Activated B cell treated with CpG ODN at 0.5 μM for 24 hours (primary cell): ENCODE measurements around the gene TRIM29. TPM values are rescaled to one million over a fixed set of nuclear protein-coding genes. Genes with fewer than 3 reads are reported as not detected.

Source experiments
- ATAC-seq: fragments of 200-7000 bp; cut with Tn5 transposase; one replicate; pipeline ENCODE4 v1.10.0; 2021; ENCODE audit warnings: low read depth, mild to moderate bottlenecking, moderate library complexity
- CTCF ChIA-PET: fragments of 350-600 bp; sonication (Branson Sonifier 250); formaldehyde crosslinking; loops from one replicate; lab custom pipeline; 2021; ENCODE audit warnings: antibody characterized with exemption; lab: Charles Lee
- POLR2A ChIA-PET: fragments of 350-600 bp; sonication (Branson Sonifier 250); formaldehyde crosslinking; loops from one replicate; lab custom pipeline; 2021; ENCODE audit warnings: antibody characterized with exemption; lab: Charles Lee
- DNase-seq: peaks from one replicate; pipeline ENCODE4 v3.0.0; 2022
- H3K27ac Mint-ChIP-seq: one replicate; pipeline ENCODE4 v1.8.0; 2020; ENCODE audit warnings: mixed read lengths
- H3K27me3 Mint-ChIP-seq: one replicate; pipeline ENCODE4 v1.8.0; 2021; ENCODE audit warnings: mixed read lengths
- H3K36me3 Mint-ChIP-seq: one replicate; pipeline ENCODE4 v1.8.0; 2021; ENCODE audit warnings: low read depth, mixed read lengths
- H3K4me1 Mint-ChIP-seq: one replicate; pipeline ENCODE4 v1.8.0; 2021; ENCODE audit warnings: mixed read lengths
- H3K4me3 Mint-ChIP-seq: one replicate; pipeline ENCODE4 v1.8.0; 2020; ENCODE audit warnings: mild to moderate bottlenecking, mixed read lengths
- H3K9me3 Mint-ChIP-seq: one replicate; pipeline ENCODE4 v1.8.0; 2020; ENCODE audit warnings: mixed read lengths
- CTCF ChIP-seq: fragments of 200-600 bp; IDR thresholded peaks from one replicate; pipeline ENCODE4 v1.8.0; 2022; ENCODE audit warnings: antibody characterized with exemption, mild to moderate bottlenecking
- intact Hi-C: fragments of 100-400 bp; cut with micrococcal nuclease; formaldehyde crosslinking; loops from one replicate; pipeline ENCODE4 v1.15.1; 2024
- total RNA-seq: library from RNA; stranded (reverse); gene quantifications from 2 replicates; pipeline ENCODE4 v1.2.3, GENCODE V29; 2022

The TRIM29 gene
- total RNA-seq, 1 donor from 2014 or later: not detected

DNA sequence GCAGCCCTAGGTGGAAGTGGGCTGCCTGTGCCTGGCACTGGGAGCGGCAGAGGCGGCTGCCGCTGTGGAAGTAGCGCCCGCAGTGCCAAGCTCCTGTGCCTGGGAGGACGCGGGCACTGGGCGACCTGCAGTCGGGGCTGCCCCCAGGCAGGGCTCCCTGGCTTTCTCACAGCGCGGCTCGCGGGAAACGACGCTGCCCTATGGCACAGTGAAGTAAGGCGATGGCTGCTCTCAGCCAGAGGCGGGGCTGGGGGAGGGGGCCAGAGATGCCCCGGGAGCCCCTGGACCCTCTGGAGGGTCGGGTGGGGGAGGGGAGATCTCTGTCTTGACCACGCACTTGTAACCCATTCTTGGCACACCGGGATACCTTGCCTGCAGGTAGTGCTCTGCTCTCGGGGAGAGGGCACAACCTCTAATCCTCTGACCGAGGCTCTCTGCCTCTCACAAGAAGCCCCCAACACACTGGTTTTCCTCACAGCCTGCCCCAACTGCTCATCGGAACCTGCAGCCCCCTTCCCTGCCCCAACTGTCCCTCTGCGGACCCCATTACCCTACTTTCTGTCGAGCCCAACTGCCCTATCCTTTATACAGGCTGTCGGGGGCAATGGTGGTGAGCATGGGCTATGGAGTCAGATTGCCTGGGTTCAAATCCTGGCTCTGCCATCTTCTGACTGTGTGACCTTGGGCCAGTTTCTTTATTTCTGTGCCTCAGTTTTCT lies 32.2 kb upstream of the TRIM29 start:
- ATAC-seq: no peak
- H3K9me3 Mint-ChIP-seq: peaks cover 15% of the 10 kb centered on the region
- H3K4me1 Mint-ChIP-seq: peaks cover 12% of the 10 kb centered on the region
- H3K27me3 Mint-ChIP-seq: peaks cover 79% of the 10 kb centered on the region
- ChIA-PET POLR2A (no interaction called here), CTCF (interaction anchor here (1.8 kb wide), 1 partner anchor 133 kb away, joined by 5 read pairs; no protein-coding TSS in a partner anchor)
- no peak overlapping the region for H3K4me3 Mint-ChIP-seq
- intact Hi-C loops: loop anchor here (2.0 kb wide), 1 partner anchor 503 kb away; no protein-coding TSS in a partner anchor
- no peak for DNase-seq
- no peak overlapping the region for H3K27ac Mint-ChIP-seq
- H3K36me3 Mint-ChIP-seq: no peaks in the 10 kb centered on the region
- no peak for TF ChIP-seq CTCF

GRCh38 chr11:120168960-120169681 lies 31.2 kb upstream of the TRIM29 start:
- intact Hi-C loops: loop anchor here (2.0 kb wide), 1 partner anchor 502 kb away; no protein-coding TSS in a partner anchor
- Mint-ChIP-seq H3K27me3 (peaks cover 81% of the 10 kb centered on the region), H3K36me3 (peaks cover 2% of the 10 kb centered on the region), H3K4me3 (peak overlapping the region; percentile 53), H3K4me1 (peaks cover 12% of the 10 kb centered on the region), H3K9me3 (peaks cover 20% of the 10 kb centered on the region), H3K27ac (no peak overlapping the region)
- ChIA-PET POLR2A (no interaction called here), CTCF (interaction anchor here (1.8 kb wide), 1 partner anchor 134 kb away, joined by 5 read pairs; no protein-coding TSS in a partner anchor)
- TF ChIP-seq CTCF: no peak
- DNase-seq (peak; percentile 42), ATAC-seq (peak; percentile 65)

GRCh38 chr11:120168108-120168959 lies 30.4 kb upstream of the TRIM29 start:
- H3K27ac Mint-ChIP-seq: no peak overlapping the region

DNA sequence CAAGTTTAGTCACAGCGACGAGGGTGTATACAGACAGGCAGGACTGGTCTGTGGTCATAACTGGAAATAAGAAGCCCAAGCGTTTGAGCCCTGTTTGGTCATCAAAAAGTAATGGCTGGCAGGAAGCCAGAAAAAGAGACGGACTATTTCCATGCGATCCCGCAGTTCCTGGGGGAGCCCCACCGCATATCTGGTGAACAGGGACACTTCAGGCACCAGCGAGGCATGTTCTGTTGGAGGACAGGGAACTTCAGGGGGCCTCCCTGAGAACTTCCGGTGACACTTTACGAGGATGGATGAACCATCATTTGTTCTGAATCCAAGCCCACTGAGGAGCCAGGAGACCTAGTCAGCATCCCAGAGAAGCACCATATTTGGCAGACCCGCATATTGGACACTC lies 29.7 kb upstream of the TRIM29 start:
- peaks cover 20% of the 10 kb centered on the region for H3K9me3 Mint-ChIP-seq
- no peak for DNase-seq
- TF ChIP-seq CTCF: no peak
- no peak overlapping the region for H3K4me3 Mint-ChIP-seq
- H3K27me3 Mint-ChIP-seq: peaks cover 69% of the 10 kb centered on the region
- CTCF ChIA-PET: no interaction called here
- intact Hi-C loops: loop anchor here (2.0 kb wide), 1 partner anchor 501 kb away; no protein-coding TSS in a partner anchor
- POLR2A ChIA-PET: no interaction called here
- H3K36me3 Mint-ChIP-seq: peaks cover 2% of the 10 kb centered on the region
- no peak overlapping the region for H3K27ac Mint-ChIP-seq
- ATAC-seq: no peak
- H3K4me1 Mint-ChIP-seq: peaks cover 11% of the 10 kb centered on the region

More at GRCh38 chr11:120168108-120168959, 30.4 kb upstream of the TRIM29 start:
- intact Hi-C loops: loop anchor here (2.0 kb wide), 1 partner anchor 502 kb away; no protein-coding TSS in a partner anchor
- TF ChIP-seq CTCF: no peak
- Mint-ChIP-seq H3K9me3 (peaks cover 20% of the 10 kb centered on the region), H3K36me3 (peaks cover 2% of the 10 kb centered on the region), H3K27me3 (peaks cover 74% of the 10 kb centered on the region), H3K4me3 (peak overlapping the region; percentile 53), H3K4me1 (peaks cover 12% of the 10 kb centered on the region)
- DNase-seq: no peak
- no peak for ATAC-seq
- ChIA-PET POLR2A (no interaction called here), CTCF (no interaction called here)
